ENCODE data around the gene HOXB4.

The HOXB4 gene

DNA sequence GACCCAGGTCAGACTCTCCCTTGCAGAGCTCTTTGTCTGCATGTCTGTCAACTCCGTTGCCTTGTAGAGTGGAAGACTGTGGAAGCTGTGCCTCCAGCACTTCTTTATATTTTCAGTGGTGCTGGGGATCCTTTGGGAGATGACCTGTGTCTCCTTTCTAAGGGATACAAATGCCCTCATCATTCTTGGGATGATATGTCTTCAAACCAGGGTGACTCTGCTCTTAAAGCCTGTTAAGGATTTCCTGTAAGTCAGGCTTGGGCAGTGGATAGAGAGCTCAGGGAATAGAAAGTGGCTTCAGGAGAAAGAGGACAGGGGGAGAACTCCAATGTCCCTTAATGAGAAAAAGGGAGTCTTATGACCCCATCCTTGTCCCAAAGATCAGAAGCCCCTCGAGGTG is 10.4 kb upstream of the HOXB4 start:
- no peak for DNase-seq

DNA sequence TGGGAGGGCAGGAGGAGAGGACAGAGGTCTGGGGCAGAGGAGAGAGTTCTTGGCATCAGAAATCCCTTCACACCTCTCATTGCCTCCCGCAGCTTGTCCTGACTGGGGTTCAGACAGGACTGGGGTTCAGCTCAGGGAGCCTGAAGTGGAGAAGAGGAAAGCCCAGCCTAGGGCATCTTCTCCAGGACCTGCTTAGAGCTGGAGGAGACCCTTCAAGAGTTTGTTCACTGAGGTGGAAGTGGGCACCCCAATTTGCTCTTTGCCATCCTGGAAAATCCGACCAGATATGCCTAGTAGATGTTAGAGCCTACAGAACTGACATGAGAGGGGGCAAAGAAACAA is 9.9 kb upstream of the HOXB4 start:
- DNase-seq: no peak

DNA sequence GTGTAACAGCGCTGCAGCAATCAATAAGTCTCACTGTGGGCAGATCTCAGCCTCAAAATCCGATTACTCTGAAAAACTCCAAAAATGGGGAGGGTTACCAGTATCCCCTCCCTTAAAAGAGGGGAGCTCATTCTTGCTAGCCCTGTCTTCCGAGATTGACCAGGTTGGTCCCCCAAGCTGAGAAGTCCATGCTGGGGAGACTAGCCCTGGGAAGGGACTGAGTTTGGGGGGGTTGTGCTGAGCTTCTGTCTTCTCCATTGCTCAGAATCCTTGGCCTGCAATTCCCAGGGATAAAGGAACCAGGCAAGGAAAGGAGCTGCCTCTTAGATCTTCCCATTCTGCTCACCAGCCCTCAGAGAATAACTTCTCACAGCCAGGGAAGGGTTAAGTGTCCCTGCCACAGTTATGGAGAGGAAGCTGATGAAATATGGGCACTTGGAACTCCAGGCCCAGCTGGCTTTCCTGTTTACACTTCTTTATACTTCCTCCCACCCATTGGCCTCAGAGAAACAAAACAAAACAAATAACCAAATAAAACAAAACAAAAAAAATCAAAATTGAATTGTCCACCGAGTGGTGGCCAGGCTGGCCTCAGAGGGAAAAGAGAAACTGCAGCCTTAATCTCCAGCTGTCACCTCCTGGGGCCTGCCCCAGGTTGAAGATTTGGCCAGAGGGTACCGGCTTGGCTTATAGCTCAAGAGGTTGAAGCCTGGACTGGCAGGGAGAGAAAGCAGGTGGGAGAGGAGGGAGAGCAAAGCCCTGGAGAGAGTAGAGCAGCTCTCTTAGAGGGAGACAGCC is 9.3 kb upstream of the HOXB4 start:
- DNase-seq: no peak

DNA sequence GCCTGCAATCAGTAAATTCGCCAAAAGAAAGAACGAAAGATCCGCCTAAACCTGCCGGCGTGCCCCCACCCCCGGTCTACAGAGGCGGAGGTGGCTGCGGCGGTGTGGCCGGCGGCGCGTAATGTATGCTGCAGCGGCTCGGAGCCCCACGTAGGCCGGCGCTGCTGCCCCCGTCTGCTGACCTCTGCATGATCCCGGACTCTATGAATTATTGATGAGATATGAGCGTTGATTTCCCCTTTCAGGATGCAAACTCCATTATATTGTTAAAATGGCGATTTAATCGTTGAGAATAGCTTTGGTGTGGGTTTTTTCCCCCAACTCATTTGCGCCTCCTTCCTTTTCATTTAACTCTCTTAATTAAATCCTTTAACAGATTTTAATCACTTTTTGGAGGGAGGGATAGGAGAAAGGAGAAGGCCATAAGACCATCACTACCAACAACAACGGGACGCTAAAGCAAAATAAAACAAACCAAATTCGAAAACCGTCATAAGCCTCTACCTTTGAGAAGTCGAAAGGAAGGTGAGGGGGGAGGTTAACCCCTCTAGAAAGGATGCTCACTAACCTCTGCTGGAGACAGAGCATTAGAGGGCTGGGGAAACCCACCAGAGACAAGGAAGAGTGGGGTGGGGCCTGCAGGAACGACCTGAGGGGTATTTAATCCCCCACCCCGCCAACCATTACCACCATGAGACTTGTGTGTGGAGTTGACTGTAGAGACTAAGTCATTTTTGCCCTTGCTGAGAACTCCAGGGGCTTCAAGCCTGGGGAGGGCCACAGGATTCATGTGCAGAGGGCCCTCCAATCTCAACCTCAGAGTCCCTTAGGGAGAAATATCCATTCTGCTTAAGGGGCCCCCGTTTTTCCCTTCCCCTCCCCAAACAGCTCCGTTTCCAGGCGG is 8.5 kb upstream of the HOXB4 start:
- no peak for DNase-seq

GRCh38 chr17:48584223-48584741 is 6.1 kb upstream of the HOXB4 start:
- no peak for DNase-seq

GRCh38 chr17:48583708-48584222 is 5.6 kb upstream of the HOXB4 start:
- DNase-seq: no peak

- no peak for DNase-seq
These were observed 4.6 kb upstream of the HOXB4 start for GRCh38 chr17:48582750-48583069.

DNA sequence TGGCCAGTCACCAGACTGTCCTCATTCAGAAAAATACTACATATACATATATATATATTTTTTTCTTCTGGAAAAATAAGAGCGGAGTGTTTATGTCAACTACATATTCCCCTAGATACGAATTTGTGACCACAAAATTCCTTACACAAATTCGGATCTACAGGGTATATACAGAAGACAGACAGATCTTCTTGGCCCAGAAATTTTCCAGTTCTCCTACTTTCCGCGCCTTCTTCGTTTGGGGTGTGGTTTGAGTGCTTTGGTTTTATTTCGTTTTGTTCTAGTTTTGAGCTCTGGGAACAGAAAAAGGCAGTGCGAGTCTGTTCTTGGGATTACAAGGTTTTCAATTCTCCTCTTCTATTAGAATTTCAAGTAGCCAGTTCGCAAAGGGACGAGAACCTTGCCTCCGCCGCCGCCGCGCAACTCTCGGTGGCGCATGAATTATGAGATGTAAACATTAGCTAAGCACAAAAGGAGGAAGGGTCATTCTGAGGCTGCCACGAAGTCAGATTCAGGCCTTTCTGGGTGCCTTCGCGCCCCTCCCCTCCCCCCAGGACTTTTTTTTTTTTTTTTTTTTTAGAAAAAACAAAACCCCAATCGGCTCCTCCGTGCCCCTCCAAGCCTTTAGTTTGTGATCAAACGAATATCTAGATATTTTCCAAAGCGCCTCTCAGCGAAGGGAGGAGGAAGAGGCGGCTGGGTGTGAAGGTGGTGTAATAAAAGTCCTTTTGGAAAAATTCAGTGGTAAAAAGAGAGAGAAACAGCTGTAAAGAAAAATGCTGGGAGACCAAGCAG is 1.8 kb upstream of the HOXB4 start:
- DNase-seq: no peak

GRCh38 chr17:48579471-48579759 is 1.3 kb upstream of the HOXB4 start:
- no peak for DNase-seq

GRCh38 chr17:48578616-48579470 is 693 bp upstream of the HOXB4 start:
- DNase-seq: no peak

GRCh38 chr17:48577330-48577945 is 712 bp downstream of the HOXB4 start:
- no peak for DNase-seq

GRCh38 chr17:48576479-48577309 is 1.5 kb downstream of the HOXB4 start:
- no peak for DNase-seq

GRCh38 chr17:48575673-48576478 is 2.3 kb downstream of the HOXB4 start:
- DNase-seq: no peak

- no peak for DNase-seq
These were observed 3.0 kb downstream of the HOXB4 start for GRCh38 chr17:48575066-48575582.

DNA sequence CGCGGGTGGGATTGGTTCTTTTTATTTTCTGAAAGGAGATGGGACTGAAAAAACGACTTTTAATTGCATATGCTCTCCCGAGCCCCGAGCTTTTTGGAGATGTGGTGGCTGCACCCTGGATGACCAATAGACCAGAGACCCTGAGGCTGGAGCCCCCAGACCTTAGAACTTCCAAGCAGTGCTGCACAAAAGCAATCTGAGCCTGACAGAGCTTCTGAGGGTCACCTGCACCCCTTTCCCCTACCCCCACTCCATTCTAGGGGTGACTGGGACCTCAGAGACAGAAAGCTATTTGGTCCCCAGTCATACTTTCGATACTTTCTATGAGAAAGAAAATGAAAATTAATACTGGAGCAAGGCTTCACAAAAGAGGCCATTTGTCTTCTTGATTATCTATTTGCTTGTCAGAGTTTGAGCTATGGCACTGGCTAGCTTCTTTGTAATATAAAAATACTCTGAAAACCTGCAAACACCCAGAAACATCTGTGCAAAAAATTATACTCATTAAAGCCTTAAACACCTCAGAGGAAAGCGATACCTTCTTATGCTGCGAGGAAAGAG is 3.6 kb downstream of the HOXB4 start:
- no peak for DNase-seq

GRCh38 chr17:48571826-48572417 is 6.2 kb downstream of the HOXB4 start:
- DNase-seq: no peak

DNA sequence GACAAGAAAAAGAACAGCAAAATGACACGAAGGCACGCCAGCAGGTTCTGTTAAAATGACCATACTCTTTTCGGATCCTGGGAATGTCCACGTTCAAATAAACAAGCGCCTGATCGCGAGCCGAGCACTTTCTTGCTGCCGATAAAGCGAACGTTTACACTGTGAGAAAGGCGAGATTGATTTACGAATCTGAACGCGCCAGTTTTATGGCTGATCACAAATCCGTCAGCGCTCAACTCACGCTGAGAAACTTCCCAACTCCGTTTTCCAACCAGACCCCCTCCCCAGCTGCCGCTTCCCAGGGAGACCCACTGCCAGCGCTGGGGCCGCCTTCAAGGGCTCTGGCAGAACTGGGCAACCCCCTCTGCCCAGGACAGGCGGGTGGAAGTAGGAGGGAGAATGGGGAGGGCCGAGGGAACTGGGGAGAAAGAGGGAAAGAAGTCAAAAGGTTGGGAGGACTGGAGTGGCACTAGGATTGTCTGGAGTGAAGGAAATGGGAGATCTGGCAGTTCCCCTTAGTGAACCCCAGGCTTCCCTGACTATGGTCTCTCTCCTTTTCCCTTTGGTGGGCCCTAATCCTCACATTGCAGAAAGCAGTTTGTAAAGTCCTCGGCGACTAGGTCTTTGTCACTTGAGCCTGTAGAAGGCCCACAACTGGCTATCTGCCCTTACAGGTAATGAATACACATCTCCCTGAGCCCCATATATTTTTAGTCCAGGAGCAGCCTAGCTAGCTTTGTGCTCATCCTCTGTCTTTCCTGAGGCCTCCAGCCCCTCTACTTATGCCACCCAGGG is 6.9 kb downstream of the HOXB4 start:
- no peak for DNase-seq
